Neural cell (in vitro differentiated cells): ENCODE measurements around the gene HOXC5.

Experiments used
- CTCF ChIP-seq: fragments of 450-650 bp; IDR thresholded peaks from 2 replicates; pipeline ENCODE4 v1.5.1; 2014; ENCODE audit warnings: antibody characterized with exemption, mild to moderate bottlenecking, moderate library complexity; ENCODE audit not compliant: poor library complexity, severe bottlenecking
- EZH2 ChIP-seq: fragments of 200-600, 300-800 bp; shearing (Covaris generic), sonication (generic); IDR thresholded peaks from 2 replicates; pipeline ENCODE4 v1.6.1; 2014; ENCODE audit warnings: antibody characterized with exemption, low read length, borderline replicate concordance, mild to moderate bottlenecking; ENCODE audit not compliant: insufficient read depth, poor library complexity, severe bottlenecking
- MXI1 ChIP-seq: fragments of 450-650 bp; conservative IDR thresholded peaks from 2 replicates; pipeline ENCODE4 v1.6.1; 2014; ENCODE audit warnings: antibody characterized with exemption, mild to moderate bottlenecking; ENCODE audit not compliant: poor library complexity, severe bottlenecking
- RAD21 ChIP-seq: fragments of 450-650 bp; conservative IDR thresholded peaks from 2 replicates; pipeline ENCODE4 v1.6.1; 2014; ENCODE audit warnings: antibody characterized with exemption, mild to moderate bottlenecking, moderate library complexity
- REST ChIP-seq: IDR thresholded peaks from 2 replicates; pipeline ENCODE4 v1.6.1; 2012; ENCODE audit warnings: borderline replicate concordance
- SMC3 ChIP-seq: fragments of 450-650 bp; conservative IDR thresholded peaks from 2 replicates; pipeline ENCODE4 v1.6.1; 2014; ENCODE audit warnings: antibody characterized with exemption, mild to moderate bottlenecking, moderate library complexity; ENCODE audit not compliant: poor library complexity

- no peak for TF ChIP-seq EZH2
- no peak for TF ChIP-seq CTCF
- no peak for TF ChIP-seq MXI1
- TF ChIP-seq RAD21, result no peak
- TF ChIP-seq SMC3, result no peak
- TF ChIP-seq REST, result no peak
Measured at GRCh38 chr12:54075974-54076373, 43.1 kb downstream of the HOXC5 start.
